ENCODE results near the gene RHOBTB1.

- TF ChIP-seq YY1 (IDR thresholded peaks at IDR 0.05) (no peak), GABPA (IDR thresholded peaks at IDR 0.05 in 1 of 2, conservative IDR thresholded peaks at IDR 0.05 in 1 of 2) (no peak), JUND (IDR thresholded peaks at IDR 0.05) (no peak), EGR1 (IDR thresholded peaks at IDR 0.05; ENCODE audit: low read depth in 2 of 2) (no peak)
- TF ChIP-seq, protein P1, sequence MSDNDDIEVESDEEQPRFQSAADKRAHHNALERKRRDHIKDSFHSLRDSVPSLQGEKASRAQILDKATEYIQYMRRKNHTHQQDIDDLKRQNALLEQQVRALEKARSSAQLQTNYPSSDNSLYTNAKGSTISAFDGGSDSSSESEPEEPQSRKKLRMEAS (IDR thresholded peaks at IDR 0.05): no peak
- TF ChIP-seq, protein P2, sequence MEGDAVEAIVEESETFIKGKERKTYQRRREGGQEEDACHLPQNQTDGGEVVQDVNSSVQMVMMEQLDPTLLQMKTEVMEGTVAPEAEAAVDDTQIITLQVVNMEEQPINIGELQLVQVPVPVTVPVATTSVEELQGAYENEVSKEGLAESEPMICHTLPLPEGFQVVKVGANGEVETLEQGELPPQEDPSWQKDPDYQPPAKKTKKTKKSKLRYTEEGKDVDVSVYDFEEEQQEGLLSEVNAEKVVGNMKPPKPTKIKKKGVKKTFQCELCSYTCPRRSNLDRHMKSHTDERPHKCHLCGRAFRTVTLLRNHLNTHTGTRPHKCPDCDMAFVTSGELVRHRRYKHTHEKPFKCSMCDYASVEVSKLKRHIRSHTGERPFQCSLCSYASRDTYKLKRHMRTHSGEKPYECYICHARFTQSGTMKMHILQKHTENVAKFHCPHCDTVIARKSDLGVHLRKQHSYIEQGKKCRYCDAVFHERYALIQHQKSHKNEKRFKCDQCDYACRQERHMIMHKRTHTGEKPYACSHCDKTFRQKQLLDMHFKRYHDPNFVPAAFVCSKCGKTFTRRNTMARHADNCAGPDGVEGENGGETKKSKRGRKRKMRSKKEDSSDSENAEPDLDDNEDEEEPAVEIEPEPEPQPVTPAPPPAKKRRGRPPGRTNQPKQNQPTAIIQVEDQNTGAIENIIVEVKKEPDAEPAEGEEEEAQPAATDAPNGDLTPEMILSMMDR (IDR thresholded peaks at IDR 0.05; ENCODE audit: low read depth, low read length, missing input control): no peak
These were observed 37.6 kb downstream of the RHOBTB1 start for GRCh38 chr10:60906411-60906810.

Data from liver (tissue), 3 donors.